Measurements from ENCODE around the gene TSEN54.
A peak's percentile ranks its signal among the peaks of the same experiment; 100 is the strongest.
"Not testable (repeated sequence)": the region's sequence is repeated elsewhere in the genome, so short reads cannot be mapped to it uniquely, and the experiment has no call there.

The TSEN54 gene

DNA sequence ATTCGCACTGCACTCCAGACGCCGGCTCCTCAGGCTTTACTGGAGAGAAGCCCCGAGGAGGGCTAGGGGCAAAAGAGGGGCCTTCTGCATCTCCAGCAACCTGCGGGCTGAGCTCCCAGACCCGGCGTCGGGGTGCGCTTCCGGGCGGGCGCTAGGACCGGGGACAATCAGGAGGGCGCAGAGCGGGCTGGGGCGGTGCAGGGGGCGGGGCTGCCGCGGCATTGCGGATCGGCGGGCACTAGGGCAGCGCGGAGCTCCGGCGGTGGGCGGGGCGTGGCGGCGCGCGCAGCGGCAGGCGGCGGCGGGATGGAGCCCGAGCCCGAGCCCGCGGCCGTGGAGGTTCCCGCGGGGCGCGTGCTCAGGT lies at the start of gene TSEN54:
Gene TSEN54, plus strand, starts transcription at position 274 of the 364 bp plus-strand sequence. Its CDS starts 33 bp downstream, at position 307.
- peak; percentile 97 for DNase-seq

DNA sequence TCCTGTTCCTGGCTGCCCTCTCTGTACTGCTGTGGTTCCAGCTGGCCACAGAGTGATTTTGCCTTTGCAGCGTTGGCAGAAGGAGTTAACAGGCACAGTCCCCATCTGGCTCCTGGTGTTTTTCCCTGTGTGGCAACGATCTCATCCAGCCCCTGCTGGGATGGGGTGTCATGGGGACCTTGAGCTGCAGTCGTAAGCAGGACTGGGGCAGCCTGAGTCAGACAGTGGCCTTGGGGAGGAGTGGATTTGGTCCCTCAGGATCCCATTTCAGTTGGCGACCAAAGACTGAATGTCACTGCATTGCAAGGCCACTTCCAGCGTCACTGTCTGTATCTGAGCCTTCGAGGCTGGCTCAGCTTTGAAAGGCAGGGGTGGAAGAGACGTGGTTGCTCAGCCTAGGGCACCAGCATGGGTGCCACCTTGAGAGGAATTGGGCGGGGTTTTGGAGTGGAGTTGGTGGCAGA lies 48.0 kb upstream of the TSEN54 start:
- DNase-seq, result no peak

DNA sequence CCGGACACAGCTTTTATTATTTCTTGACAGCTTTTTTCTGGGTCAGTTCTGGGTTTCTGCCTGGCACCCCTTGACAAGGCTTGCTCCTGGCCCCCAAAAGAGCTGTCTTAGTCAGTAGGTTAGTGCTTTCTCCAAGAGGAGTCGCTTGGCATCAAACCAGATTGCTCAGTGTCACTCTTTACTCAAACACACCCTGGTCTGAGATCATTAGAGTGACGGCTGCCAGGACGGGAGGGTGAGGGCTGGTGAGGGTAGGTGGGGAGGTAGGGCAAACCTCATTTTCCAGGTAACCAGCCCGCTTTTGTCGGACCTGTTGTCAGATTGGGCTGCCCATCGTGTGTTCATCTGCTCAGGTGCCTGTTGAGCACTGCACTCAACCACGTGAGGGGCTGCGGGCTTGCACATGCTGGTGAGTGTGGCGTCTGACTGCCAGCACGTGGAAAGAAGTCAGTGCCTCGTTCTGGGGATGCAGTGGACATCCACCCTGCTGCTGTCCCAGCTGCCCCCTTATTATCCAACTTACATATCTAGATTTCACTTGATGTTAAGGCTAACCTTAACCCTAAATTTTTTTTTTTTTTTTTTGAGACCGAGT lies 47.5 kb upstream of the TSEN54 start:
- DNase-seq, result no peak

DNA sequence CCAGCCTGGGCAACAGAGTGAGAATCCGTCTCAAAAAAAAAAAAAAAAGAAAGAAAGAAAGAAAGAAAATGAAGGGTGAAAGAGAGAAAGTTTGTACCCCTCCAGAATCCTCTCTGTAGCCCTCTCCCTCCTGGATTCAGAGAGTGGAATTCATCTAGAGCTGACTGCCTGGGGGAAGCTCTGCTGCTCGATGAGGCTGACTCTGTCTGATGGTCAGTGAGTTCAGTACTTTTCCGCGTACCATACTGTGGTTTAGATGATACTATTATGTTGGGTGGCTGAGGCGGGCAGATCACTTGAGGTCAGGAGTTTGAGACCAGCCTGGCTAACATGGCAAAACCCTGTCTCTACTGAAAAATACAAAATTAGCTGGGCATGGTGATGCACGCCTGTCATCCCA lies 45.1 kb upstream of the TSEN54 start:
- no peak for DNase-seq

DNA sequence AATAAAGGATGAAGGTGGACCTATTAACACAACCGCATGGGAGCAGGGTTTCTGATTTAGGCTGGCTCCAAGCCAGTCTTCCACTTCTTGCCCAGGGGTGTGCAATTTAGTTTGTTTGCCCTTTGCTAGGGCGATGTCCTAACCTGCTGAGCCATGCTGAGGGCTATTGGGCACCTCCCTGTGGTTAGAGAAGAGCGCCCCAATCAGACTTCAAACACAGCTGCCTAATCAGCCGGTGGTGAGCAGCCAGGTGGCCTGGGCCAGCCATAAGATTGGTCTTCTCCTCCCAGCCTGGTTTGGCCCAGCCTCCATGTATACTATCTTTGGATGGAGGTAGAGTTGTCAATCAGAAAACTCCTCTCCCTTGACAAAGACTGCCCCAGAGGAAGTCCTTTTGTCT lies 44.2 kb upstream of the TSEN54 start:
- DNase-seq, result no peak

DNA sequence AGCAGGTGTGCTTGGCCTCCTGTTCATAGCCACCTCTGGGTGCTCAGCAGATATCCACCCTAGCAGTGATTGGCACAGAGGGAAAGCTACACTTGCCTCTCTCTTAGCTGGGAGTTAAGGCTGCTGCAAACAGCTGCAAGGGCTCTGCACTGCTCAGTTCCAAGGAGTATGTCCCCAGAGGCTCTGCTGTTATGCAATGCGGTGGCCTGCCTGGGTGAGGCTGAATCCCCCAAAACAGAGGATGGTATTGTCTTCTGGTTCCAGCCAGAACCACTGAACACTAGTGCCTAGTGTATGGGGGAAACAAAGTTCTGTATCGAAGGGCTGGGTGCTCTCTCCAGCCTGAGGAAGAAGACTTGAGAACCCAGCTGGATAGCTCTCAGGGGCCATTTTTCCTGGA lies 43.1 kb upstream of the TSEN54 start:
- DNase-seq, result no peak

DNA sequence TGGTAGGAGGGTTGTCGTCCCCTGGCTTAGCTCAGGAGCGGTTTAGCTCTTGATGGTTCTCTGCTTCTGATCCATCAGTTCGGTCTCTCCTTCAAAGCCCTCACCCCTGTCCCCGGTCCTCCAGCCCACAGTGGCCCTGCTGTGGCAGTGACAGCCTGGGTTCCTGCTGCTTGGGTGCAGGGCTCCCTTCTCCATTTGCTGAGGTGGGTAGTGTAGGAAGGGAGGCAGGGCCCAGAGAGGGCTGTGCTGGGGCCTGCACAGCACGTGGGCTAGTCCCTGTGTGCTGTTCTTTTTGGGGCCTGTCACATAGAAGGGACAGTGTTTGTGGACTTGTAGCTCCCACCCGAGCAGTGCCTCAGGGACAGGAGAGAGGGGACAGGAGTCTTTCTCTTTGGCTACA lies 41.6 kb upstream of the TSEN54 start:
- no peak for DNase-seq

DNA sequence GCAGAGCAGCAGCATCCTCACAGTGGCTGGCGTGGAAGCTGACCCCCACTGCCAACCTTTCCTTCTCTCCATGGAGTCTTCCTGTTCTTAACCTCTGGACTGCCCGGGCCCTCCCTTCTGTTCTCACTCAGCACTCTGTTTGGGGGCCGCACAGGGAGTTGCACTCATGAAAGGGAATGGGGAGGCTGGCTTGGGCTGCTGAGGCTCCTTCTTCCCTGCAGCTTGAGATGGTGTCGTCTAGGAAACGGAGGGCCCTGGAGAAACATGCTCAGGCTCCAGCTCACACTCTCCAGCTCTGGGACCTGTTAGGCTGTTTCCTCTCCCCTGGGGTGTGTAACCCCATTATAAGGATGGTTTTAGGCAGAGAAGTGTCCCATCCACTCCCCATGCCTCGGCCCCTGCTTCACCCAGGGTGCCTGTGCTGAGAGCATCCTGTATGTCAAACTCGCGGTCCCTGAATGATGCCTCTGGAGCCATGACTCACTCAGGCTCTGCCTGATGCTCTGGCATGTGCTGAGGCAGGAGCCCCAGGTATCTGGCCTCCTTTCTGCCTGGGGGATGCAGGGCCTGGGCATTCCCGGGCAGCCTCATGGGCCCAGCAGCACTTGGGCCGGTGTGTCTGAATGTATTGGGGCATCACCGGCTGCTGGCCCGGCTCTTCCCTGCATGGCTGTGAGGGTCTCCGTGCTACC lies 41.0 kb upstream of the TSEN54 start:
- no peak for DNase-seq

DNA sequence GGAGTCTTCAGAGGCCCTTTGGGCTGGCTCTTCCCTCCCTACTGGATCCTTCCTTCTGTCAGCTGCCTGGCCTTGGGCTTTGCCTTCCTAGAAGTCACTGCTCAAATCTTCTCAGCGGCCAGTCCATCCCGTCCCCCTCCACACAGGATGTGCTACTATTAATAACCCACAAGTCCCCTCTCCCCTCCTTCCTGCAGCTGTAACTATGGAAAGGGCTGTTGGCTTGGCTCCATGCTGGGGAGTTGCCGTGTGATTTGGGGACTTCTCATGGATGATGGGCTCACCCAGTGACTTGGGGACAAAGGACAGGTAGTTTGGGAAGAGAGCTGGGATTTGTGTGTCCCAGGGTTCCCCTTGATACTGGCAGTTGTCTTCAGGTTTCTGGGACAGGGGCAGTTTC lies 40.5 kb upstream of the TSEN54 start:
- no peak for DNase-seq

DNA sequence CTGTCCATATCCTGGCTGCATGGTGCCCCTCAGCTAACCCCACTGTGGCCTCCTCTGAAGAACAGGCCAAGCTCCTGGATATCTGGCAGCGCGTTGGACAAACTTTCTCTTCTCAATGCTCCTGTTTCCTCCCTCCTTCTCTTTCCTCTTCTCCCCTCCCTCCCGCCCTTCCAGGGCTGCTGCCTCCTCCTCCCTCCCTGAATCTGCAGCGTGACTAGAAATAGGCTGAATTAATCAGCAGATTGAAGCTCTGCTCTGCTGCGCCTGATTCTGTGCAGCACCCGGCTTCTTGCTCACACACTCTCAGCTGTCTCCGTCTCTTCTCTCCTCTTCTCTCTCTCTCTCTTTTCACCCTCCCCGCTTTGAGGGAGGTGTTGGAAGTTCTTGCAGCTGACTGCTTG lies 40.1 kb upstream of the TSEN54 start:
- no peak for DNase-seq

DNA sequence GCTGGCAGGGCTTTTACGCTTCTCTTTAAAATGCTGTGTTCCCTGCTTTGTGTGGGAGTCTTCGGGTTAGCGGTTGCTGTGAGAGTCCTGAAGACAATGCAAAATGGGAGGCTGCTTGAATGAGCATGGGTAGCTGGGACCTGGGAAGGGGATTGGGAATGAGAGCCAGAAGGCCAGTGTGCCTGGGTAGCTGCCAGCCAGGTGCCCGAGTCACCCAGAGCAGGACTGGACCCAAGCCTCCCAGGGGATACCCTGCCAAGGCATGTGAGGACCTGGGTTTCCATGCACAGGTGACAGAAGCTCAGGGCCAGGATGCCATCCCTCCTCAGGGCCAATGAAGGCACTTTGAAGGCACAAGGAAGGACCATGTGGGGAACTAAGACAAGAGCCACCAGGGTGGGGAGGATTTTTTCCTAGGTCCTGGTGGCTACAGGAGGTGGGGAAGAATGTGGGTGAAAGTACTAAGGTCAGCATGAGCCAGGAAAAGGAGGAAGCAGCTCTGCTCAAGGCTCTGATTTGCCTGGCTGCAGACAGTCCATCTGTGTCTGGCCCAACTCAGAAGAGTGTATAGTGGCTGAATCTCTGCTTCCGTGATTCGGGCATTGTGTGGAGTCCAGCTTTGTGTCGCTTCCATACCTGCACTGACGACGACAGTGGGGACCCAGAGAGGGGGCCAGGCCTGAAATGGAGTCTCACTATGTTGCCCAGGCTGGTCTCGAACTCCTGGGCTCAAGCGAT lies 39.4 kb upstream of the TSEN54 start:
- no peak for DNase-seq

DNA sequence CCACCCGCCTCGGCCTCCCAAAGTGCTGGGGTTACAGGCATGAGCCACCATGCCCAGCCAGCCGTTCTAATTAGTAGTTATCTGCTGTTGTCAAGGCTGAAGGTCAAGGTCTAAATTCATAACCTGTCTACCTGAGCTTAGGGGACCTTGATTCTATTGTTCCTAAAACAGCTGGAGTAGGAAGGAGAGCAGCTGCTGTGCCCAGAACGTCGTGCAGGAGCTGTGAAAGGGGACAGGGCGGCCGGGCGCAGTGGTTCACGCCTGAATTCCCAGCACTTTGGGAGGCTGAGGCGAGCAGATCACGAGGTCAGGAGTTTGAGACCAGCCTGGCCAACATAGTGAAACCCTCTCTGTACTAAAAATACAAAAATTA lies 38.9 kb upstream of the TSEN54 start:
- not testable (repeated sequence) for DNase-seq

DNA sequence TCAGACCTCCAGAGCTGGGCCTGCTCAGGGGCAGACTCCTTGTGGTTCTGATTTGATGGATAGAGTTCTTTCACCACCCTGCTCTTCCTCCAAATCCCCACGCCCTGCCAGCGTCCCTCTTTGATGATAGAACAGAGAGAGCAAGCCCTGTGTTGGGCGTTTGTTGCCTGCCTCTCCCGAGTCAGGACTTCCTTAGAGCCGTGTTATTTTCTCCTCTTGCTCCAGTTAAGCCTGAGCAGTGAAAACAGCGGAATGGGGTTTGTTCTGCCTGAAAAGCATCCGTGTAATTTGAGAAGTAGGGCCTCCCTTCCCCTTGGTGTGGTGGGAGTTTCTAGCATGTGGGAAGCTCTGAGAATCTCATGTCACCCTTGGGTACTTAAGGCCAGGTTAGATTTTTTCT lies 37.8 kb upstream of the TSEN54 start:
- DNase-seq, result no peak

DNA sequence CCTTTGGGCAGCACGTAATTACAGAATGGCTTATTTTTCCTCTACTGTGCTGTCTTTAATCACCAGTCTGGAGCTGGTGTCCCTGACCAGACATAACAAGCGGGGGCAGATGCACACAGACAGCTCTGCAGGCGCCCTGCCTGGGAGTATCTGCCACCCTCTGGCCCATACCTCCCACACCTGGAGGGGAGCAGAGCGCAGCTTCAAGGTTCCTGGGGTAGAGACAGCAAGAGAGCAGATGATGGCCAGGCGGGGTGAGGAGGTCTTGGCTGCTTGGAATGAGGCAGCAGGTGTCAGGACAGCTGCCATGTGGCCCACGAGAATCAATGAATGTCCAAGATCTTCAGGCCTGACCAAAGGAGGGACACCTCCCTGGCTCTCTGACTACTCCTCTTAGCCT lies 36.0 kb upstream of the TSEN54 start:
- no peak for DNase-seq

DNA sequence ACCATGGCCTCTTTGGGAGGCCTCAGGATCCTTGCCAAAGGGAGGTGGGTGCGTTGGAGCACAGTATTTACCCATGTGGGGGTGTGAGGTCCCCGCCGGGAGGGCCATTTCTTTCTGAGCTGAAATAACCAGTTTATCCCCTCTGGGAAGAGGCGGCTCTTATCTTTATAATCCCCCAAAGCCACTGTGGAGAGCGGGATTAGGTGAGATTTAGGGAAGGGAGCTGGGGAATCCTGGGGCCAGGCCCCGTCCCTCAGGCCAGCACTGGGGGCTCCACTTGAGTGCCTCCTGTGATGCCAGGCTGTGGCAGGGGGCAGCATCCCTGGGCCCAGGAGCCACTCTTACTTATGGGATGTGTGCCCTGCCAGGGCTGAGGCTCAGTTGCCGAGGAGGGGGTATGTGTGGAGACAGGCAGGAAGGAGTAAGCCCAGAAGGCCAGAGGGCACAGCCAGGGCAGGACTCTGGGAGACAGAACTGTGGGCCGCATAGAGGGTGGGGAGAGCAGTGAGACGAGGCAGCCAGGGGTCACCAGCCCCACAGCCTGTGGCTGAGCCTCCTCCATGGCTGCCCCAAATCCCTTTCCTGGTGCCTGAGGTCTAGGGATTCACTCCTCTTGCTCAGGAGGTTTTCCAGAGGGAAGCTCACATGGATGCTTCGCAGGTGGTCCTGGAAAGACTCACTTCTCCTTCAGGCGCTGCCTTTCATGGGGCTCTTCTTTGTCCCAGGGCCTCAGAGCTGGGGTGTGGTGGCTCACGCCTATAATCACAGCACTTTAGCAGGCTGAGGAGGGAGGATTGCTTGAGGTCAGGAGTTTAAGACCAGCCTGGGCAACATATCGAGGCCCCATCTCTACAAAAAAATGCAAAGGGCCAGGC lies 34.9 kb upstream of the TSEN54 start:
- DNase-seq, result no peak

DNA sequence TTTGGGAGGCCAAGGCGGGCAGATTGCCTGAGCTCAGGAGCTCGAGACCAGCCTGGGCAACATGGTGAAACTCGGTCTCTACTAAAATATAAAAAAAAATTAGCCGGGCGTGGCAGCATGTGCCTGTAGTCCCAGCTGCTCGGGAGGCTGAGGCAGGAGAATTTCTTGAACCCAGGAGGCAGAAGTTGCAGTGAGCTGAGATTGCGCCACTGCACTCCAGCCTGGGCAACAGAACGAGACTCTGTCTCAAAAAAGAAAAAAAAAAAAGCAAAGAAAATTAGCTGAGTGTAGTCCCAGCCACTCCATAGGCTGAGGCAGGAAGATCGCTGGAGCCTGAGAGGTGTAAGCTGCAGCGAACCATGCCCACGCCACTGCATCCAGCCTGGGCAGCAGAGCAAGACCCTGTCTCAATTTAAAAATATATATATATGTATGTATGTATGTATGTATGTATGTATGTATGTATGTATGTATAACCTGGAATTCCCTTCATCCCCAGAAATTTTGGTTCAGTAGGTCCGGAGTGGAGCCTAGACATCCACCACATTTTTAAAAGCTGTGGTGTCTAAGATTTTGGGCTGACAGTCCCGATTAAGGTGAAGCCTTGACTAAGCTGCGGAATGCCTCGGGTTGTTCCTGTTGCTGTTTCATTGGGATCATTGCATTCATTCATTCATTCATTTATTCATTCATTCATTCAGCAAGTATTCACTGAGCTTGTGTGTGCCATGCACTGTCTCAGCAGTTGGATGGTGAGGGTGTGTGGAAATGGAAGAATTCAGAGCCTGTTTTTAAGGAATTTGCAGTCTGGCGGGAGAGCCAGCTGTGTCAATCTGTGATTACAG lies 34.0 kb upstream of the TSEN54 start:
- no peak for DNase-seq

DNA sequence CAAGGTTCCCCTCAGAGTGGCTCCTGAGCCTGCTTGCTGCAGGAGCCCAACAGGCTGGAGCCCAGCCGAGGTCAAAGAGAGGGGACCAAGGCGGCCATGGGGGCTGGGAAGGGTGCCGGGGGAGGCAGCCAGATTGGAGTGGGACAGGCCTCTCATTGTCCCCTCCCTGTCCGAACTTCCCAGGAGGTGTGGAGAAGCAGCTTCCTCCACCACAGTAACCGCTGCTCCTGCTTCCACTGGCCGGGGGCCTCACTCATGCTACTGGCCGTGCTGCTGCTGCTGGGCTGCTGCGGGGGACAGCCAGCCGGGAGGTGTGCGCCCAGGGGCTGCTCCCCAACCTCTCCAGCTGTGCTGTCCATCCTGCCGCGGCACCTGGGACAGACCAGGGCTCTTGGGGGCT lies 30.6 kb upstream of the TSEN54 start:
- no peak for DNase-seq

DNA sequence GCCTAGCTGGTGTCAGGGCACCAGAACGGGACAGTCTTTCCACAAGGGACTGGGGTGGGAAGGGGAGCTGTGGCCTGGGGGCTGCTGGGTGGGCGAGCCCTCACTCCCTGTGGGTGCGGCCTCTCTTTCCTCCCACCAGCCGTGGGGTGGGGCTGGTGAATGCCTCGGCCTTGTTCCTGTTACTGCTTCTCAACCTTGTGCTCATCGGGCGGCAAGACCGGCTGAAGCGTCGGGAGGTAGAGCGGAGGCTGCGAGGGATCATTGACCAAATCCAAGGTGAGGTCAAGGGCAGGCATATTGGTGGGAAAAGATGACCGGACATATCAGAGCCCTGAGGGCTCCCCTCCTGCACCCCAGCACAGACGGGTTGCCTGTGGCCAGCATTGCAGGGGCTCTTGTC lies 30.2 kb upstream of the TSEN54 start:
- DNase-seq, result no peak

DNA sequence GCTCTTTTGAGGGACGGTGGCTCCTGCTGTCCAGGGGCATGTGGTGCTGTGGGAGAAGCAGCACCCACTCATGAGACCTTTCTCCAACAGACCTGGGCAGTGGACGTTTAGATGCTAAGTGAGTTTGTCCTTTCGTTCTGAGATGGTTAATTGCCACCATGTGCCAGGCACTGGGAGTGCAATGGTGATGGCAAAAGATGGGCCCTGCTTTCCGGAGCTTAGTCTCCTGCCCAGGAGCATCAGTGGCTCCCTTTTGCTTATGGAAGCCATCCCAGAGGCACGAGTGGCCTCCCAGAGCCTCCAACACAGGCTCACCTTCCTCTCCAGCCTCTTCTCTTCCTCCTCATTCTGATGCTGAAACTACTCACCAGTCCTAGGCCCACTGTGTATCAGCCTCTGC lies 29.4 kb upstream of the TSEN54 start:
- no peak for DNase-seq

DNA sequence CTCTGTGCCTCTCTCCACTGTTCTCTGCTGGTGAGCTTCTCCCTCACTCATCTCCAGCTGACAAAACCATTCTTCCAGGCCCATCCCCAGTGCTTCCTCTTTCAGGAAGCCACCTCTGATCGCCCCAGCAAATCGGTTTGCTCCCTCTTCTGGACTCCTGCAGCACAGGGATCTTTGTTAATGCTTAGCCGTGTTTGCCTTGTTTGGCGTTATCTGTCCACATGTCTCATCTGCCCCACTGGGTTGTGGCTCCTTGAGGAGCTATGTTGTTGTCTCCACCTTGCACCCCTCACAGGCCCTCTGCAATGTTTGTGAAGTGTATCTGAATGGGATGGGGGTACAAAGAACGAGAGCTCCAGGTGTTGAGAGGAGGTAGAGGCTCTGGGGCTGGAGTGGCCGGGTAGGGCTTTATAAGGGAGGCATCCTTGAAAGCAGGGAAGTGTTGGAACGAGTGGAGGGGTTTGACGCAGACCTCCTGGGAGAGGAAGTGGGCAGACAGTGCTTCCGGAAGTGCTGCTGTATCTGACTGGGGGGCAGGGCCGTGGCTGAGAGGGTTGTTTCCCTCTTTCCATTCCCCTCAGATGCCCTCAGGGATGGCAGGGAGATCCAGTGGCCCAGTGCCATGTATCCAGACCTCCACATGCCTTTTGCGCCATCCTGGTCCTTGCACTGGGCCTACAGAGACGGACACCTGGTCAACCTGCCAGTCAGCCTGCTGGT lies 28.8 kb upstream of the TSEN54 start:
- peak; percentile 82 for DNase-seq

DNA sequence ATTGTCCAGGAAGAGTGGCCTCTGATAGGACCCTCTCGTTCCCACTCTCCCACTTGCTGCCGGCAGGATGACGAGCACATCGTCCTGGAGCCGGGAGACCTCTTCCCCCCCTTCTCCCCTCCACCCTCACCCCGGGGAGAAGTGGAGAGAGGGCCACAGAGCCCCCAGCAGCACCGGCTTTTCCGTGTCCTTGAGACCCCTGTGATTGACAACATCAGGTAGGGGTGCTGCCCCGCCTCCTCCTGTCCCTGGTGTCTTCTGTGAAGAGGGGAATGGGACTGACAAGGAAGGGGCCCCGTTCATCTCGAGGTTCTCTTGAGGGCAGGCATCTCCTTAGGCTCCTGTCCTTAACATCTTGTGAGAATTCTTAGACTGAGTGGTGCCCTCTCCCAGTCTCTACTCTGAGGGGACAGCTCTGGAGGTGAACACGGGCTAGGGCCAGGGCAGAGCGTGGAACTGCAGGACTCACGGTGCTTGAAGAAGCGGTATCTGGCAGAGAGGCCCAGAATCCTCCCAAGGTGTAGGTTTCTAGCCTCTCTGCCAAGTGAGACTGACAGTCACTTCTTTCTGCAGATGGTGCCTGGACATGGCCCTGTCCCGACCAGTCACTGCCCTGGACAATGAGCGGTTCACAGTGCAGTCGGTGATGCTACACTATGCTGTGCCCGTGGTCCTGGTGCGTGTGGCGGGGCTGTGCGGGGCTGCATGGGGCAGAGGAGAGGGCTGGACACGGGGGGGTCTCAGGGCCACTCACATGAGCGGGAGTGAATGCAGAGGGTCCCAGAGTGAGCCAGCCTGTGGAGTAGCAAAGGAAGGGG lies 27.4 kb upstream of the TSEN54 start:
- DNase-seq, result no peak
